Measurements from ENCODE around the gene FERMT1.
"Not testable (repeated sequence)": the region's sequence is repeated elsewhere in the genome, so short reads cannot be mapped to it uniquely, and the experiment has no call there.

FERMT1 gene

GRCh38 chr20:6066582-6066981 is 56.2 kb downstream of the FERMT1 start:
- no peak for DNase-seq

- no peak for DNase-seq
Observed at GRCh38 chr20:6061544-6061943, 61.3 kb downstream of the FERMT1 start.

GRCh38 chr20:6060213-6060612 is 62.6 kb downstream of the FERMT1 start:
- DNase-seq = no peak

GRCh38 chr20:6058684-6059295 is 64.0 kb downstream of the FERMT1 start:
- no peak for DNase-seq

GRCh38 chr20:6057691-6058090 is 65.1 kb downstream of the FERMT1 start:
- no peak for DNase-seq

GRCh38 chr20:6057139-6057538 is 65.7 kb downstream of the FERMT1 start:
- no peak for DNase-seq

GRCh38 chr20:6055981-6056569 is 66.8 kb downstream of the FERMT1 start:
- DNase-seq = no peak

- DNase-seq = no peak
Observed at GRCh38 chr20:6055161-6055783, 67.6 kb downstream of the FERMT1 start.

- not testable (repeated sequence) for DNase-seq
Observed at GRCh38 chr20:6054689-6055051, 68.2 kb downstream of the FERMT1 start.

- no peak for DNase-seq
Observed at GRCh38 chr20:6053776-6054688, 68.8 kb downstream of the FERMT1 start, which contains the start of gene LRRN4. Gene LRRN4, minus strand, starts transcription at chr20:6054060. Its CDS starts 1,261 bp downstream, at chr20:6052799.

GRCh38 chr20:6053064-6053775 is 69.6 kb downstream of the FERMT1 start:
- DNase-seq = no peak

GRCh38 chr20:6051505-6051904 is 71.3 kb downstream of the FERMT1 start:
- no peak for DNase-seq

GRCh38 chr20:6048391-6048790 is 74.4 kb downstream of the FERMT1 start:
- no peak for DNase-seq

GRCh38 chr20:6046432-6046831 is 76.4 kb downstream of the FERMT1 start:
- no peak for DNase-seq

- no peak for DNase-seq
Observed at GRCh38 chr20:6045566-6045965, 77.3 kb downstream of the FERMT1 start.

- no peak for DNase-seq
Observed at GRCh38 chr20:6044115-6044514, 78.7 kb downstream of the FERMT1 start.

GRCh38 chr20:6041808-6042265 is 81.0 kb downstream of the FERMT1 start:
- no peak for DNase-seq

- DNase-seq = no peak
Observed at GRCh38 chr20:6040958-6041807, 81.6 kb downstream of the FERMT1 start.

- DNase-seq = no peak
Observed at GRCh38 chr20:6040540-6040939, 82.3 kb downstream of the FERMT1 start.

GRCh38 chr20:6039766-6040165 is 83.1 kb downstream of the FERMT1 start:
- DNase-seq = no peak

GRCh38 chr20:6038256-6038655 is 84.6 kb downstream of the FERMT1 start:
- no peak for DNase-seq

- no peak for DNase-seq
Observed at GRCh38 chr20:6037082-6037481, 85.7 kb downstream of the FERMT1 start.

Data from T1000 (cell line).